K562 (cell line): ENCODE measurements around the gene CHAT. TPM values are rescaled to one million over a fixed set of nuclear protein-coding genes. Genes with fewer than 3 reads are reported as not detected.

Source experiments
- ATAC-seq: fragments of 200-7000 bp; cut with Tn5 transposase; 3 replicates; pipeline ENCODE4 v1.9.1; 2020; ENCODE audit warnings: moderate library complexity
- BruUV-seq: library from RNA; stranded (reverse); fragments of 400-500 nt; replicated peaks from 2 replicates; lab custom pipeline; 2021; lab: Mats Ljungman, UMichigan
- CTCF ChIA-PET: fragments of 300-600 bp; formaldehyde crosslinking; extraction: SDS; loops from one replicate; lab custom pipeline; 2021; ENCODE audit warnings: low intra/inter-chr PET ratio; lab: Yijun Ruan, JAX
- POLR2A ChIA-PET: fragments of 300-600, 350-650 bp; sonication (Branson Sonifier 250); formaldehyde crosslinking; extraction: SDS; loops from one replicate; lab custom pipeline; 2021; ENCODE audit warnings: antibody characterized with exemption, inconsistent platforms; lab: Yijun Ruan, JAX
- DNase-seq, 4 experiments: peaks; one replicate each; pipeline versions ENCODE4 v3.0.0 to v3.0.0-alpha.2; 2011 to 2018; ENCODE audit warnings: low spot score in 3 of 4, mixed read lengths in 3 of 4; ENCODE audit errors: extremely low read depth in 1 of 4
- FAIRE-seq: peaks from 2 replicates; lab custom pipeline; 2011; peaks lifted over from hg19 to GRCh38; lab: Jason Lieb, UNC
- H2AFZ ChIP-seq: 2 replicates; pipeline ENCODE4 v1.6.0; 2011; ENCODE audit warnings: low read depth, low read length, control low read depth, inconsistent platforms
- H3K27ac ChIP-seq: fragments of 200-600 bp; 3 replicates; pipeline ENCODE4 v1.8.0; 2011; ENCODE audit warnings: low read depth, mild to moderate bottlenecking, control low read depth, inconsistent platforms, low read length, moderate library complexity, mixed read lengths; ENCODE audit errors: extremely low read depth
- H3K27me3 ChIP-seq, 2 experiments: fragments of 300-600 bp in 1 of 2; 2 replicates in 1 of 2; 3 replicates in 1 of 2; pipeline versions ENCODE4 v1.6.0 to v1.8.0; 2011; ENCODE audit warnings: inconsistent platforms in 2 of 2, low read length in 2 of 2, mild to moderate bottlenecking in 1 of 2, mixed read lengths in 1 of 2, moderate library complexity in 1 of 2; ENCODE audit not compliant: control insufficient read depth in 2 of 2, insufficient read depth in 2 of 2
- H3K36me3 ChIP-seq: fragments of 300-600 bp; 3 replicates; pipeline ENCODE4 v1.8.0; 2011; ENCODE audit warnings: mild to moderate bottlenecking, low read length, inconsistent platforms; ENCODE audit not compliant: control insufficient read depth, insufficient read depth
- H3K4me1 ChIP-seq, 2 experiments: fragments of 200-600 bp in 1 of 2; replicated peaks in 1 of 2; 2 replicates in 1 of 2; 3 replicates in 1 of 2; pipeline versions ENCODE4 v1.5.1 to v1.8.0; 2011; ENCODE audit warnings: inconsistent platforms in 2 of 2, low read length in 2 of 2, mild to moderate bottlenecking in 1 of 2, mixed read lengths in 1 of 2, moderate library complexity in 1 of 2; ENCODE audit not compliant: control insufficient read depth in 2 of 2, insufficient read depth in 2 of 2
- H3K4me2 ChIP-seq: 2 replicates; pipeline ENCODE4 v1.6.1; 2011; ENCODE audit warnings: low read length, control low read depth, inconsistent platforms, mixed read lengths; ENCODE audit not compliant: insufficient read depth
- H3K4me3 ChIP-seq: fragments of 200-600 bp; sonication (generic), shearing (Covaris generic); 2 replicates; pipeline ENCODE4 v1.5.1; 2016; ENCODE audit warnings: control low read depth, inconsistent platforms
- H3K79me2 ChIP-seq: fragments of 200-600 bp; 3 replicates; pipeline ENCODE4 v1.8.0; 2011; ENCODE audit warnings: low read length, inconsistent platforms; ENCODE audit not compliant: control insufficient read depth, insufficient read depth
- H3K9ac ChIP-seq, 2 experiments: 2 replicates each; pipeline versions ENCODE4 v1.6.0 to v1.6.1; 2011; ENCODE audit warnings: low read depth in 2 of 2, low read length in 2 of 2, control low read depth in 1 of 2, inconsistent platforms in 1 of 2, mild to moderate bottlenecking in 1 of 2, mixed read lengths in 1 of 2; ENCODE audit not compliant: insufficient read depth in 1 of 2
- H3K9me1 ChIP-seq: one replicate; pipeline ENCODE4 v1.6.0; 2011; ENCODE audit warnings: inconsistent platforms, mild to moderate bottlenecking, low read length, moderate library complexity; ENCODE audit not compliant: control insufficient read depth, insufficient read depth
- H3K9me3 ChIP-seq: replicated peaks from 2 replicates; pipeline ENCODE4 v1.5.1; 2011; ENCODE audit warnings: low read depth, low read length, inconsistent platforms; ENCODE audit not compliant: control insufficient read depth, insufficient read depth
- H4K20me1 ChIP-seq: replicated peaks from 2 replicates; pipeline ENCODE4 v1.6.1; 2011; ENCODE audit warnings: low read length, inconsistent platforms, mixed read lengths; ENCODE audit not compliant: control insufficient read depth, insufficient read depth
- AFF4 ChIP-seq: sonication (generic); formaldehyde crosslinking; IDR thresholded peaks from 2 replicates; pipeline ENCODE4 v1.8.0; 2023; ENCODE audit warnings: mild to moderate bottlenecking, missing genetic modification reagents
- CBFA2T2 ChIP-seq: fragments of 450-650 bp; conservative IDR thresholded peaks from 2 replicates; pipeline ENCODE4 v1.6.1; 2017; ENCODE audit warnings: mild to moderate bottlenecking
- NONO ChIP-seq, 2 experiments: fragments of 200-400 bp in 1 of 2; fragments of 450-650 bp in 1 of 2; formaldehyde crosslinking in 1 of 2; IDR thresholded peaks; 2 replicates each; pipeline ENCODE4 v1.6.1; 2017; ENCODE audit warnings: low read depth in 2 of 2, mild to moderate bottlenecking in 2 of 2, moderate library complexity in 2 of 2, low read length in 1 of 2
- ZKSCAN8 ChIP-seq: fragments of 200-800 bp; sonication (Bioruptor generic); IDR thresholded peaks from 2 replicates; pipeline ENCODE4 v1.6.1; 2016; ENCODE audit warnings: missing genetic modification characterization, missing compliant biosample characterization
- ZNF23 ChIP-seq: fragments of 250-450 bp; sonication (Bioruptor Pico); IDR thresholded peaks from 2 replicates; pipeline ENCODE4 v1.4.0; 2020; ENCODE audit warnings: mild to moderate bottlenecking
- ZNF263 ChIP-seq: sonication (generic); formaldehyde crosslinking; IDR thresholded peaks from 2 replicates; pipeline ENCODE4 v1.8.0; 2022; ENCODE audit warnings: mild to moderate bottlenecking, missing genetic modification reagents, borderline replicate concordance
- WGBS: fragments of 100-300 bp; shearing (Covaris generic); methylation state at CpG from one replicate; pipeline ENCODE4 v1.1.6; 2016; ENCODE audit warnings: low coverage, mixed read lengths; ENCODE audit not compliant: insufficient coverage; ENCODE audit errors: missing lambda C conversion rate; 5-methylcytosine and 5-hydroxymethylcytosine counted together
- in situ Hi-C: fragments of 300-500 bp; cut with MboI; formaldehyde crosslinking; loops from 4 replicates; pipeline ENCODE4 v1.15.0; 2018; ENCODE audit warnings: inconsistent platforms, mixed read lengths
- intact Hi-C: fragments of 100-400 bp; cut with micrococcal nuclease; formaldehyde crosslinking; loops from 2 replicates; pipeline ENCODE4 v1.14.2; 2022
- polyA plus RNA-seq, 8 experiments: library from polyadenylated mRNA; depleted of rRNA in 4 of 8; stranded (reverse) in 5 of 8; unstranded in 3 of 8; fragments of >200 nt; fragmentation: Nextera tagmentation in 2 of 8; fragmentation: Illumina TruSeq in 1 of 8; extraction: Ambion mirVana in 2 of 8; extraction: Trizol in 1 of 8; gene quantifications; 2 replicates each; pipeline versions ENCODE4 v1.2.1 to v1.2.3, GENCODE V29; 2011 to 2014; ENCODE audit warnings: inconsistent platforms in 1 of 8, missing spikeins in 1 of 8
- total RNA-seq, 7 experiments: library from RNA; depleted of rRNA in 6 of 7; stranded (reverse); fragments of >200 nt in 6 of 7; fragmentation: Illumina TruSeq in 2 of 7; extraction: Trizol in 2 of 7; gene quantifications; 2 replicates each; pipeline versions ENCODE4 v1.2.1 to v1.2.3, GENCODE V29; 2011 to 2021; ENCODE audit warnings: low replicate concordance in 1 of 7
- TF ChIP-seq, protein P1 (sequence below): sonication (generic); formaldehyde crosslinking; IDR thresholded peaks from 2 replicates; pipeline ENCODE4 v1.8.0; 2022; ENCODE audit warnings: mild to moderate bottlenecking, missing genetic modification reagents
- TF ChIP-seq, protein P2 (sequence below): fragments of 250-450 bp; sonication (Bioruptor Pico); IDR thresholded peaks from 2 replicates; pipeline ENCODE4 v1.5.0; 2020; ENCODE audit warnings: mild to moderate bottlenecking

CHAT gene
- total and polyA plus RNA-seq, 9 of the 15 experiments (the other 6 are each of a cell fraction or from before 2014, with no cell fraction given) = not detected

GRCh38 chr10:49647985-49648795, 34.4 kb downstream of the CHAT start (continued):
- TF ChIP-seq, protein P1, sequence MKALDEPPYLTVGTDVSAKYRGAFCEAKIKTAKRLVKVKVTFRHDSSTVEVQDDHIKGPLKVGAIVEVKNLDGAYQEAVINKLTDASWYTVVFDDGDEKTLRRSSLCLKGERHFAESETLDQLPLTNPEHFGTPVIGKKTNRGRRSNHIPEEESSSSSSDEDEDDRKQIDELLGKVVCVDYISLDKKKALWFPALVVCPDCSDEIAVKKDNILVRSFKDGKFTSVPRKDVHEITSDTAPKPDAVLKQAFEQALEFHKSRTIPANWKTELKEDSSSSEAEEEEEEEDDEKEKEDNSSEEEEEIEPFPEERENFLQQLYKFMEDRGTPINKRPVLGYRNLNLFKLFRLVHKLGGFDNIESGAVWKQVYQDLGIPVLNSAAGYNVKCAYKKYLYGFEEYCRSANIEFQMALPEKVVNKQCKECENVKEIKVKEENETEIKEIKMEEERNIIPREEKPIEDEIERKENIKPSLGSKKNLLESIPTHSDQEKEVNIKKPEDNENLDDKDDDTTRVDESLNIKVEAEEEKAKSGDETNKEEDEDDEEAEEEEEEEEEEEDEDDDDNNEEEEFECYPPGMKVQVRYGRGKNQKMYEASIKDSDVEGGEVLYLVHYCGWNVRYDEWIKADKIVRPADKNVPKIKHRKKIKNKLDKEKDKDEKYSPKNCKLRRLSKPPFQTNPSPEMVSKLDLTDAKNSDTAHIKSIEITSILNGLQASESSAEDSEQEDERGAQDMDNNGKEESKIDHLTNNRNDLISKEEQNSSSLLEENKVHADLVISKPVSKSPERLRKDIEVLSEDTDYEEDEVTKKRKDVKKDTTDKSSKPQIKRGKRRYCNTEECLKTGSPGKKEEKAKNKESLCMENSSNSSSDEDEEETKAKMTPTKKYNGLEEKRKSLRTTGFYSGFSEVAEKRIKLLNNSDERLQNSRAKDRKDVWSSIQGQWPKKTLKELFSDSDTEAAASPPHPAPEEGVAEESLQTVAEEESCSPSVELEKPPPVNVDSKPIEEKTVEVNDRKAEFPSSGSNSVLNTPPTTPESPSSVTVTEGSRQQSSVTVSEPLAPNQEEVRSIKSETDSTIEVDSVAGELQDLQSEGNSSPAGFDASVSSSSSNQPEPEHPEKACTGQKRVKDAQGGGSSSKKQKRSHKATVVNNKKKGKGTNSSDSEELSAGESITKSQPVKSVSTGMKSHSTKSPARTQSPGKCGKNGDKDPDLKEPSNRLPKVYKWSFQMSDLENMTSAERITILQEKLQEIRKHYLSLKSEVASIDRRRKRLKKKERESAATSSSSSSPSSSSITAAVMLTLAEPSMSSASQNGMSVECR (CRISPR knock-in tag) = no peak
- TF ChIP-seq ZNF263 (CRISPR knock-in tag) = no peak
- no peak for TF ChIP-seq CBFA2T2
- no peak for TF ChIP-seq NONO (IDR thresholded peaks at IDR 0.05; ENCODE audit: low read depth in 2 of 2, low read length in 1 of 2)

GRCh38 chr10:49649294-49649693, 35.5 kb downstream of the CHAT start:
- ChIA-PET POLR2A (interaction anchor here (1.6 kb wide), 1 partner anchor 9 kb away, joined by 3 read pairs; no protein-coding TSS in a partner anchor), CTCF (no interaction called here)
- in situ Hi-C loops (no loop called here), intact Hi-C loops (no loop called here)
- Histone ChIP-seq H3K27me3 (peaks cover 31 to 75% of the 10 kb centered on the region in 2 experiments; a peak in 4 of 5 replicates), H3K9me3 (no peaks in the 10 kb centered on the region), H3K4me2 (no peak overlapping the region), H3K4me3 (no peak overlapping the region), H2AFZ (no peak overlapping the region), H3K9me1 (no peaks in the 10 kb centered on the region), H3K79me2 (no peaks in the 10 kb centered on the region), H3K36me3 (no peaks in the 10 kb centered on the region), H3K9ac (no peak overlapping the region), H3K27ac (no peak overlapping the region), H4K20me1 (peaks cover 18% of the 10 kb centered on the region), H3K4me1 (peaks cover 0 to 7% of the 10 kb centered on the region in 2 experiments; a peak in 1 of 5 replicates)
- under 1% methylated on average over 17 of the region's 17 CpGs for WGBS
- FAIRE-seq (no peak), DNase-seq (no peak), ATAC-seq (peak; percentile 36; the same call in 2 of the 3 replicates)
- BruUV-seq = no TSS peak
- TF ChIP-seq, protein P2, sequence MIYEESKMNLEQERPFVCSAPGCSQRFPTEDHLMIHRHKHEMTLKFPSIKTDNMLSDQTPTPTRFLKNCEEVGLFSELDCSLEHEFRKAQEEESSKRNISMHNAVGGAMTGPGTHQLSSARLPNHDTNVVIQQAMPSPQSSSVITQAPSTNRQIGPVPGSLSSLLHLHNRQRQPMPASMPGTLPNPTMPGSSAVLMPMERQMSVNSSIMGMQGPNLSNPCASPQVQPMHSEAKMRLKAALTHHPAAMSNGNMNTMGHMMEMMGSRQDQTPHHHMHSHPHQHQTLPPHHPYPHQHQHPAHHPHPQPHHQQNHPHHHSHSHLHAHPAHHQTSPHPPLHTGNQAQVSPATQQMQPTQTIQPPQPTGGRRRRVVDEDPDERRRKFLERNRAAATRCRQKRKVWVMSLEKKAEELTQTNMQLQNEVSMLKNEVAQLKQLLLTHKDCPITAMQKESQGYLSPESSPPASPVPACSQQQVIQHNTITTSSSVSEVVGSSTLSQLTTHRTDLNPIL (CRISPR knock-in tag) = no peak
- no peak for TF ChIP-seq ZNF23
- TF ChIP-seq ZKSCAN8 (CRISPR knock-in tag) = no peak
- TF ChIP-seq AFF4 (CRISPR knock-in tag) = no peak
